Uterus (tissue), 2 donors: ENCODE measurements around the gene SPTBN5.

ENCODE experiments used
- CTCF ChIP-seq, 4 experiments: fragments of 200-600 bp in 2 of 4; fragments of 450-650 bp in 2 of 4; sonication (generic) in 2 of 4; IDR thresholded peaks; one replicate each; pipeline ENCODE4 v1.5.1; 2016 to 2019; ENCODE audit warnings: antibody characterized with exemption in 4 of 4, mild to moderate bottlenecking in 2 of 4, moderate library complexity in 1 of 4
- POLR2A ChIP-seq, 2 donors: fragments of 450-650 bp; IDR thresholded peaks; one replicate each; pipeline ENCODE4 v1.6.1; 2016; ENCODE audit warnings: antibody characterized with exemption in 2 of 2, mild to moderate bottlenecking in 1 of 2, moderate library complexity in 1 of 2

- TF ChIP-seq CTCF (IDR thresholded peaks at IDR 0.05): no peak
- no peak for TF ChIP-seq POLR2A (IDR thresholded peaks at IDR 0.05)
Measured at GRCh38 chr15:41921639-41922038, 27.8 kb upstream of the SPTBN5 start.
